A549 (cell line): ENCODE measurements around the gene PTH. TPM values are rescaled to one million over a fixed set of nuclear protein-coding genes. Genes with fewer than 3 reads are reported as not detected.

ENCODE experiments used
- ATAC-seq, 2 experiments: fragments of 200-7000 bp in 1 of 2; fragments of >200 bp in 1 of 2; cut with Nextera tagmentation in 1 of 2; cut with Tn5 transposase in 1 of 2; 3 replicates each; pipeline versions ENCODE4 v1.8.0 to v1.9.1; 2018 to 2020; ENCODE audit warnings: mild to moderate bottlenecking in 1 of 2, moderate library complexity in 1 of 2
- CTCF ChIA-PET: fragments of 300-600 bp; sonication (Branson Sonifier 250); formaldehyde crosslinking; extraction: SDS; loops from one replicate; lab custom pipeline; 2021; ENCODE audit warnings: antibody characterized with exemption, inconsistent platforms; lab: Yijun Ruan, JAX
- POLR2A ChIA-PET: fragments of 350-600 bp; formaldehyde crosslinking; extraction: SDS; loops from one replicate; lab custom pipeline; 2021; ENCODE audit warnings: antibody characterized with exemption, inconsistent platforms; lab: Yijun Ruan, JAX
- DNase-seq, 2 experiments: peaks; one replicate each; pipeline versions ENCODE4 v3.0.0 to v3.0.0-alpha.2; 2011 to 2016; ENCODE audit warnings: low read depth in 1 of 2, low spot score in 1 of 2
- FAIRE-seq: peaks from 2 replicates; lab custom pipeline; 2011; peaks lifted over from hg19 to GRCh38; lab: Jason Lieb, UNC
- H3K27ac ChIP-seq, 2 experiments: fragments of >200 bp; sonication (Bioruptor Twin); formaldehyde crosslinking; 3 replicates each; pipeline ENCODE4 v1.5.1; 2016 to 2017
- H3K4me1 ChIP-seq: fragments of >200 bp; sonication (Bioruptor Twin); formaldehyde crosslinking; 3 replicates; pipeline ENCODE4 v1.6.1; 2016
- H3K4me2 ChIP-seq: fragments of >200 bp; sonication (Bioruptor Twin); formaldehyde crosslinking; 3 replicates; pipeline ENCODE4 v1.6.1; 2016
- H3K4me3 ChIP-seq: fragments of >200 bp; sonication (Bioruptor Twin); formaldehyde crosslinking; 3 replicates; pipeline ENCODE4 v1.5.1; 2016
- H3K9me3 ChIP-seq: fragments of >200 bp; sonication (Bioruptor Twin); formaldehyde crosslinking; 3 replicates; pipeline ENCODE4 v1.6.1; 2016
- CTCF ChIP-seq: fragments of >200 bp; sonication (Bioruptor Twin); formaldehyde crosslinking; IDR thresholded peaks from 3 replicates; pipeline ENCODE4 v1.5.1; 2016
- EP300 ChIP-seq, 2 experiments: fragments of >200 bp; sonication (Bioruptor Twin); formaldehyde crosslinking; IDR thresholded peaks; 2 replicates in 1 of 2; 3 replicates in 1 of 2; pipeline ENCODE4 v1.6.1; 2016 to 2017
- FOSB ChIP-seq: fragments of 250-450 bp; sonication (Bioruptor Pico); IDR thresholded peaks from 2 replicates; pipeline ENCODE4 v1.5.0; 2020; ENCODE audit warnings: mild to moderate bottlenecking, moderate library complexity
- HDAC2 ChIP-seq: fragments of 200-600 bp; sonication (generic); IDR thresholded peaks from 2 replicates; pipeline ENCODE4 v1.6.1; 2016
- HMGXB4 ChIP-seq: fragments of 250-450 bp; sonication (Bioruptor Pico); IDR thresholded peaks from 2 replicates; pipeline ENCODE4 v1.5.0; 2021; ENCODE audit warnings: mild to moderate bottlenecking, moderate library complexity, borderline replicate concordance
- HOXA7 ChIP-seq: fragments of 250-450 bp; sonication (Bioruptor Pico); IDR thresholded peaks from 2 replicates; pipeline ENCODE4 v1.5.0; 2020; ENCODE audit warnings: mild to moderate bottlenecking, moderate library complexity
- HOXB5 ChIP-seq: fragments of 250-450 bp; sonication (Bioruptor Pico); IDR thresholded peaks from 2 replicates; pipeline ENCODE4 v1.5.0; 2020; ENCODE audit warnings: mild to moderate bottlenecking, moderate library complexity
- JUNB ChIP-seq: fragments of >200 bp; sonication (Bioruptor Twin); formaldehyde crosslinking; IDR thresholded peaks from 2 replicates; pipeline ENCODE4 v1.6.1; 2016
- KDM5A ChIP-seq: fragments of 200-600 bp; sonication (generic); IDR thresholded peaks from 2 replicates; pipeline ENCODE4 v1.6.1; 2016; ENCODE audit warnings: antibody characterized with exemption, mild to moderate bottlenecking
- NFE2L2 ChIP-seq: fragments of 150-350 bp; conservative IDR thresholded peaks from 2 replicates; pipeline ENCODE4 v1.6.1; 2014; ENCODE audit warnings: low read length
- PHF8 ChIP-seq: fragments of 200-600 bp; sonication (generic); IDR thresholded peaks from 2 replicates; pipeline ENCODE4 v1.6.1; 2016; ENCODE audit warnings: low read depth, mild to moderate bottlenecking, antibody characterized with exemption, moderate library complexity, borderline replicate concordance
- POLR2A ChIP-seq: IDR thresholded peaks from 2 replicates; pipeline ENCODE4 v1.6.1; 2012; ENCODE audit warnings: mild to moderate bottlenecking, low read length
- RAD21 ChIP-seq, 2 experiments: fragments of >200 bp in 1 of 2; sonication (Bioruptor Twin) in 1 of 2; formaldehyde crosslinking in 1 of 2; IDR thresholded peaks in 1 of 2; conservative IDR thresholded peaks in 1 of 2; 2 replicates in 1 of 2; 3 replicates in 1 of 2; pipeline ENCODE4 v1.6.1; 2012 to 2018; ENCODE audit warnings: inconsistent platforms in 1 of 2
- RFX5 ChIP-seq: fragments of 450-650 bp; IDR thresholded peaks from 2 replicates; pipeline ENCODE4 v1.7.1; 2014; ENCODE audit warnings: antibody characterized with exemption, mild to moderate bottlenecking, moderate library complexity
- SMC3 ChIP-seq: fragments of >200 bp; sonication (Bioruptor Twin); formaldehyde crosslinking; IDR thresholded peaks from 3 replicates; pipeline ENCODE4 v1.6.1; 2018; ENCODE audit warnings: inconsistent platforms
- ZNF302 ChIP-seq: fragments of 250-450 bp; sonication (Bioruptor Pico); IDR thresholded peaks from 2 replicates; pipeline ENCODE4 v1.9.0; 2021; ENCODE audit warnings: inconsistent platforms, mild to moderate bottlenecking, moderate library complexity
- ZSCAN20 ChIP-seq: fragments of 250-450 bp; sonication (Bioruptor Pico); IDR thresholded peaks from 2 replicates; pipeline ENCODE4 v1.8.0; 2022; ENCODE audit warnings: mild to moderate bottlenecking, moderate library complexity
- WGBS: methylation state at CpG from one replicate; pipeline ENCODE4 v1.1.6; 2017; ENCODE audit errors: missing lambda C conversion rate; 5-methylcytosine and 5-hydroxymethylcytosine counted together
- polyA plus RNA-seq, 4 experiments: library from polyadenylated mRNA; depleted of rRNA in 3 of 4; stranded (reverse); fragments of >200 nt; fragmentation: RNase III in 1 of 4; extraction: RNeasy Plus Mini Kit Qiagen cat#74134 plus additional on column Dnase treatment in 1 of 4; gene quantifications; 2 replicates in 3 of 4; 3 replicates in 1 of 4; pipeline ENCODE4 v1.2.3, GENCODE V29; 2011 to 2017

PTH gene
- polyA plus RNA-seq, 2 of the 4 experiments (the other 2 are of a cell fraction), result not detected

GRCh38 chr11:13494051-13494450, 1.7 kb downstream of the PTH start:
- POLR2A ChIA-PET, result no interaction called here
- H3K4me2 ChIP-seq, result no peak overlapping the region
- no peak overlapping the region for H3K27ac ChIP-seq
- CTCF ChIA-PET, result no interaction called here
- H3K4me1 ChIP-seq, result no peaks in the 10 kb centered on the region
- TF ChIP-seq FOSB (CRISPR knock-in tag), result no peak
- no peak for TF ChIP-seq HMGXB4 (CRISPR knock-in tag)
- TF ChIP-seq JUNB, result no peak
- no peak for TF ChIP-seq HOXB5 (CRISPR knock-in tag)
- TF ChIP-seq ZSCAN20, result no peak
- no peak for TF ChIP-seq RAD21 (conservative IDR thresholded peaks at IDR 0.05 in 1 of 2, IDR thresholded peaks at IDR 0.05 in 1 of 2)
- no peak for TF ChIP-seq ZNF302 (CRISPR knock-in tag)
- no peak for TF ChIP-seq HDAC2
- no peak for TF ChIP-seq KDM5A
- TF ChIP-seq NFE2L2, result no peak
- no peak for TF ChIP-seq RFX5
- WGBS, result 33% methylated on average over 3 of the region's 3 CpGs
- DNase-seq, result no peak
- H3K9me3 ChIP-seq, result no peaks in the 10 kb centered on the region
- no peak for FAIRE-seq
- H3K4me3 ChIP-seq, result no peak overlapping the region
- ATAC-seq, result 0 out of 6 replicates have a peak, but pooled peaks of 1 of the 2 experiments have one; percentile 23

GRCh38 chr11:13487661-13488030, 8.2 kb downstream of the PTH start:
- ChIA-PET CTCF (interaction anchor here (0.6 to 2.3 kb wide), 17 partner anchors 9 to 762 kb away, joined by 3 to 18 read pairs (median 4); partner anchors contain the start of gene BTBD10), POLR2A (interaction anchor here (0.5 to 0.6 kb wide), 2 partner anchors 968 to 1255 kb away, joined by 3 to 4 read pairs; no protein-coding TSS in a partner anchor)
- H3K4me1 ChIP-seq, result no peaks in the 10 kb centered on the region
- H3K4me3 ChIP-seq, result peak overlapping the region; percentile 50
- WGBS, result 5% methylated on average over 5 of the region's 5 CpGs
- DNase-seq (peak; percentile 49 to 67), FAIRE-seq (no peak), ATAC-seq (peak; percentile 85 to 89)
- peak overlapping the region; percentile 52 to 55; a peak in 4 of 6 replicates for H3K27ac ChIP-seq
- 0 out of 3 replicates have a peak, but pooled peaks cover 2% of the 10 kb centered on the region for H3K9me3 ChIP-seq
- TF ChIP-seq PHF8, result 0 out of 2 replicates have a peak, but pooled peaks have one; percentile 3
- TF ChIP-seq HOXA7 (CRISPR knock-in tag), result no peak
- TF ChIP-seq EP300 (IDR thresholded peaks at IDR 0.05), result no peak
- peak overlapping the region; percentile 69 for H3K4me2 ChIP-seq

- H3K9me3 ChIP-seq, result 0 out of 3 replicates have a peak, but pooled peaks cover 2% of the 10 kb centered on the region
- H3K4me3 ChIP-seq, result peak overlapping the region; percentile 50
- 27% methylated on average over 22 of the region's 26 CpGs for WGBS
- H3K4me1 ChIP-seq, result no peaks in the 10 kb centered on the region
- ChIA-PET CTCF (interaction anchor here (0.6 to 2.3 kb wide), 21 partner anchors 9 to 763 kb away, joined by 3 to 18 read pairs (median 3); partner anchors contain the start of gene BTBD10), POLR2A (interaction anchor here (0.6 kb wide), 1 partner anchor 1256 kb away, joined by 3 read pairs; no protein-coding TSS in a partner anchor)
- ATAC-seq (peak; percentile 98 to 99), FAIRE-seq (no peak), DNase-seq (peak; percentile 15 to 80)
- TF ChIP-seq RAD21 (conservative IDR thresholded peaks at IDR 0.05 in 1 of 2, IDR thresholded peaks at IDR 0.05 in 1 of 2) (peak in 1 of 2 experiments; percentile 36; a peak in 3 of 5 replicates), HOXB5 (CRISPR knock-in tag) (no peak), POLR2A (peak; percentile 34), SMC3 (peak; percentile 47; the same call in 2 of the 3 replicates), PHF8 (peak; percentile 34; the same call in 1 of the 2 replicates), RFX5 (no peak), CTCF (peak; percentile 55)
- H3K4me2 ChIP-seq, result peak overlapping the region; percentile 69
- peak overlapping the region; percentile 52 to 55; a peak in 4 of 6 replicates for H3K27ac ChIP-seq
These were observed 8.7 kb downstream of the PTH start for GRCh38 chr11:13486926-13487660.
